CD14-positive monocyte (primary cell): ENCODE data around the gene HELLS. TPM values are rescaled to one million over a fixed set of nuclear protein-coding genes. Genes with fewer than 3 reads are reported as not detected.

ENCODE experiments used
- DNase-seq, 3 donors: peaks; one replicate each; pipeline ENCODE4 v3.0.0-alpha.2; 2011 to 2022
- H2AFZ ChIP-seq: 2 replicates; pipeline ENCODE4 v1.6.0; 2012; ENCODE audit warnings: mild to moderate bottlenecking, low read depth, low read length, inconsistent platforms; ENCODE audit not compliant: insufficient read depth, poor library complexity, severe bottlenecking
- H3K27ac ChIP-seq, 2 donors: 1 replicate in 1 of 2; 2 replicates in 1 of 2; pipeline ENCODE4 v1.5.1; 2012 to 2013; ENCODE audit warnings: low read length in 2 of 2, control low read depth in 1 of 2, inconsistent platforms in 1 of 2, low read depth in 1 of 2, mild to moderate bottlenecking in 1 of 2
- H3K27me3 ChIP-seq, 2 donors: one replicate each; pipeline versions ENCODE4 v1.6.0 to v1.6.1; 2011 to 2013; ENCODE audit warnings: low read length in 2 of 2; ENCODE audit not compliant: control insufficient read depth in 2 of 2, insufficient read depth in 2 of 2
- H3K36me3 ChIP-seq, 2 donors: replicated peaks in 1 of 2; 1 replicate in 1 of 2; 2 replicates in 1 of 2; pipeline versions ENCODE4 v1.5.1 to v1.6.1; 2012 to 2013; ENCODE audit warnings: low read length in 2 of 2, control low read depth in 1 of 2, inconsistent platforms in 1 of 2, mild to moderate bottlenecking in 1 of 2; ENCODE audit not compliant: insufficient read depth in 2 of 2, control insufficient read depth in 1 of 2
- H3K4me1 ChIP-seq, 2 donors: 1 replicate in 1 of 2; 2 replicates in 1 of 2; pipeline versions ENCODE4 v1.5.1 to v1.6.1; 2012 to 2013; ENCODE audit warnings: low read length in 2 of 2, control low read depth in 1 of 2, inconsistent platforms in 1 of 2, mild to moderate bottlenecking in 1 of 2, moderate library complexity in 1 of 2; ENCODE audit not compliant: insufficient read depth in 2 of 2, control insufficient read depth in 1 of 2
- H3K4me2 ChIP-seq: replicated peaks from 2 replicates; pipeline ENCODE3; 2012; ENCODE audit warnings: low read length, moderate library complexity, mild to moderate bottlenecking; ENCODE audit not compliant: poor library complexity, severe bottlenecking; ENCODE audit errors: extremely low read depth
- H3K4me3 ChIP-seq, 3 experiments: fragments of 200-600 bp in 1 of 3; sonication (generic) in 1 of 3; replicated peaks in 1 of 3; 1 replicate in 2 of 3; 2 replicates in 1 of 3; pipeline ENCODE4 v1.5.1; 2011 to 2013; ENCODE audit warnings: low read length in 3 of 3, mild to moderate bottlenecking in 3 of 3, control low read depth in 2 of 3, low read depth in 2 of 3, inconsistent platforms in 1 of 3, moderate library complexity in 1 of 3
- H3K79me2 ChIP-seq: 2 replicates; pipeline ENCODE4 v1.6.0; 2012; ENCODE audit warnings: mild to moderate bottlenecking, control low read depth, inconsistent platforms, low read length, moderate library complexity; ENCODE audit not compliant: insufficient read depth
- H3K9ac ChIP-seq: 2 replicates; pipeline ENCODE4 v1.6.0; 2017; ENCODE audit warnings: low read length, mild to moderate bottlenecking; ENCODE audit not compliant: insufficient read depth, poor library complexity, severe bottlenecking
- H3K9me3 ChIP-seq, 2 donors: replicated peaks in 1 of 2; 1 replicate in 1 of 2; 2 replicates in 1 of 2; pipeline versions ENCODE4 v1.5.1 to v1.6.1; 2012 to 2013; ENCODE audit warnings: low read length in 2 of 2, control low read depth in 1 of 2; ENCODE audit not compliant: control insufficient read depth in 1 of 2, insufficient read depth in 1 of 2
- H4K20me1 ChIP-seq: 2 replicates; pipeline ENCODE4 v1.6.0; 2012; ENCODE audit warnings: mild to moderate bottlenecking, low read length, control low read depth, moderate library complexity; ENCODE audit not compliant: insufficient read depth
- H3K27ac Mint-ChIP-seq, 7 donors: one replicate each; pipeline ENCODE4 v1.8.0; 2020; ENCODE audit warnings: mild to moderate bottlenecking in 7 of 7, mixed read lengths in 7 of 7, moderate library complexity in 6 of 7, inconsistent platforms in 2 of 7
- H3K27me3 Mint-ChIP-seq, 3 donors: one replicate each; pipeline ENCODE4 v1.8.0; 2021 to 2022; ENCODE audit warnings: low read depth in 3 of 3, mild to moderate bottlenecking in 3 of 3, mixed read lengths in 3 of 3, moderate library complexity in 3 of 3, inconsistent platforms in 1 of 3
- H3K36me3 Mint-ChIP-seq, 2 donors: one replicate each; pipeline ENCODE4 v1.8.0; 2020; ENCODE audit warnings: mixed read lengths in 2 of 2, inconsistent platforms in 1 of 2, mild to moderate bottlenecking in 1 of 2
- H3K4me1 Mint-ChIP-seq: one replicate; pipeline ENCODE4 v1.8.0; 2020; ENCODE audit warnings: mild to moderate bottlenecking, mixed read lengths
- H3K4me3 Mint-ChIP-seq, 2 donors: one replicate each; pipeline ENCODE4 v1.8.0; 2020; ENCODE audit warnings: mild to moderate bottlenecking in 2 of 2, mixed read lengths in 2 of 2, moderate library complexity in 1 of 2
- H3K9me3 Mint-ChIP-seq, 7 donors: one replicate each; pipeline ENCODE4 v1.8.0; 2020 to 2022; ENCODE audit warnings: mixed read lengths in 7 of 7, mild to moderate bottlenecking in 6 of 7, moderate library complexity in 6 of 7, inconsistent platforms in 2 of 7
- CTCF ChIP-seq: fragments of 200-600 bp; IDR thresholded peaks from one replicate; pipeline ENCODE4 v1.8.0; 2022; ENCODE audit warnings: antibody characterized with exemption, mild to moderate bottlenecking
- WGBS: methylation state at CpG from one replicate; pipeline ENCODE4 v1.1.5; 2013; ENCODE audit warnings: missing lambda C conversion rate; ENCODE audit not compliant: insufficient coverage; 5-methylcytosine and 5-hydroxymethylcytosine counted together
- intact Hi-C, 2 donors: fragments of 100-400 bp; cut with micrococcal nuclease; formaldehyde crosslinking; loops; one replicate each; pipeline versions ENCODE4 v1.15.0 to v1.15.1; 2023
- polyA plus RNA-seq, 3 donors: library from polyadenylated mRNA; depleted of rRNA in 1 of 3; unstranded in 2 of 3; stranded (reverse) in 1 of 3; fragments of 300-500 nt in 2 of 3; fragments of >200 nt in 1 of 3; fragmentation: Illumina TruSeq in 2 of 3; gene quantifications; 1 replicate in 2 of 3; 2 replicates in 1 of 3; pipeline ENCODE4 v1.2.3, GENCODE V29; 2012 to 2021

The HELLS gene
- polyA plus RNA-seq, 3 donors, result 0.04 to 0.39 (median 0.07) TPM

GRCh38 chr10:94639902-94640301 is 94.3 kb downstream of the HELLS start:
- H3K4me3 ChIP-seq, result no peak overlapping the region
- WGBS, result 97% methylated on average over 4 of the region's 8 CpGs
- H3K4me2 ChIP-seq, result no peak overlapping the region
- H3K9me3 Mint-ChIP-seq, result peaks cover 15 to 26% (median 20%) of the 10 kb centered on the region in 7 donors
- DNase-seq, result no peak
- intact Hi-C loops, result no loop called here
- no peak overlapping the region for H3K4me3 Mint-ChIP-seq
- H3K9ac ChIP-seq, result no peak overlapping the region
- H3K79me2 ChIP-seq, result no peaks in the 10 kb centered on the region
- H3K27me3 ChIP-seq, result no peaks in the 10 kb centered on the region
- H3K27ac ChIP-seq, result no peak overlapping the region
- no peak overlapping the region for H2AFZ ChIP-seq
- H3K9me3 ChIP-seq, result peaks cover 6 to 19% of the 10 kb centered on the region in 2 donors
- no peaks in the 10 kb centered on the region for H3K36me3 ChIP-seq
- peaks cover 0 to 1% (median 0%) of the 10 kb centered on the region in 3 donors for H3K27me3 Mint-ChIP-seq
- no peak for TF ChIP-seq CTCF
- no peaks in the 10 kb centered on the region for H3K4me1 ChIP-seq
- no peaks in the 10 kb centered on the region for H3K36me3 Mint-ChIP-seq
- H4K20me1 ChIP-seq, result no peaks in the 10 kb centered on the region
- H3K4me1 Mint-ChIP-seq, result no peaks in the 10 kb centered on the region
- H3K27ac Mint-ChIP-seq, result no peak overlapping the region

GRCh38 chr10:94640562-94640961 is 95.0 kb downstream of the HELLS start:
- Histone ChIP-seq H2AFZ (no peak overlapping the region), H3K27ac (no peak overlapping the region), H3K27me3 (no peaks in the 10 kb centered on the region), H3K79me2 (no peaks in the 10 kb centered on the region), H3K4me2 (no peak overlapping the region), H3K4me1 (no peaks in the 10 kb centered on the region), H3K9me3 (peaks cover 6 to 19% of the 10 kb centered on the region in 2 donors), H3K9ac (no peak overlapping the region), H4K20me1 (no peaks in the 10 kb centered on the region), H3K36me3 (no peaks in the 10 kb centered on the region), H3K4me3 (no peak overlapping the region)
- no peak for TF ChIP-seq CTCF
- H3K4me1 Mint-ChIP-seq, result no peaks in the 10 kb centered on the region
- H3K36me3 Mint-ChIP-seq, result no peaks in the 10 kb centered on the region
- DNase-seq, result no peak
- H3K4me3 Mint-ChIP-seq, result no peak overlapping the region
- H3K27me3 Mint-ChIP-seq, result peaks cover 0 to 1% (median 0%) of the 10 kb centered on the region in 3 donors
- H3K27ac Mint-ChIP-seq, result no peak overlapping the region
- intact Hi-C loops, result no loop called here
- WGBS, result no CpG with 5 or more reads among the region's 3 CpGs
- peaks cover 12 to 23% (median 20%) of the 10 kb centered on the region in 7 donors for H3K9me3 Mint-ChIP-seq
